SIG-M5 treated with dmso at 0.1 percent for 504 hours (cell line): ENCODE results near the gene SP6.

Experiments
- DNase-seq: peaks from one replicate; lab custom pipeline; 2025; ENCODE audit not compliant: unreplicated experiment; lab: John Stamatoyannopoulos, UW

SP6 gene

DNA sequence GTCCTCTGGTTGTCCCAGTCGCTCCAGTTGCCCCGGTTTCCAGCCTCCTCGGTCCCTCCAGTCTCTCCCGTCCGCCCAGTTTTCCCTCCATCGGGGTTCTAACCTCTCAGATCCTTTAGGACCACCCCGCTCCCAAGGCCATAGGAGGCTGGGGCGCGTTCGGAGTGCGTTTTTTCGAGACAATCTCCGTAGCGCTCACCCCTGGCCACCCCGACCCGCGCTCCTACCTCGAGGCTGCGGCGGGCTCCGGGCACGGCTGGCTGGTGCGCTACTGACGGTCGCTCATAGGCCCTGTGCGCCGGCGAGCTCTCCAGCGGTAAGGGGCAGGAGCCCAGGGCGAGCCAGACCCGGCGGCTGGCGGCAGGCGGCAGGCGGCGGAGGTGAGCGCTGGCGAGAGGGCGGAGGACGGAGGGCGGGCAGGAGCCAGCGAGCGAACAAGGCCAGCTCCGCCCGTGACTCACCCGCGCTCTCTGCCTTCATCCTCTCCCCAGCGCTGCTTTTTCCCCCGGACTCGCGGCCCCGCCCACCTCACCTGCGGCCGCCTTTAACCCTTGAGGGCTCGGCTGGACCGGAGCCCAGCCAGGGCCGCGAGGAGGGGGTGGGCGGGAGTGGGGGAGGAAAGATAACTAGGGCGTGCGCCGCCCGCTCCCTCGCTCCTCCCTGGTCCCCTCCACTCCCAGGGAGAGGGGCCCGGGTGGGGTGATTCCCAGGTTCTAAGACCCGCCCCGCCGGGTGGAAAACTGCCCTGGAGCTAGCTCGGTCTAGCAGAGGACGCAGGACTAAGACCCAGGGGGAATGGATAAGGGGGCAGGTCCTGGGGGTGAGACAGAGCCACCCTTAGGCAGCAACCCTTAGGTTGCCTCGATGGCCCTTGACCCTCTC, at the start of gene SP6:
Gene SP6, minus strand, starts transcription at position 472 of the 882 bp plus-strand sequence. CDS start 2,734 bp downstream, outside the sequence.
- peak; percentile 72 for DNase-seq

DNA sequence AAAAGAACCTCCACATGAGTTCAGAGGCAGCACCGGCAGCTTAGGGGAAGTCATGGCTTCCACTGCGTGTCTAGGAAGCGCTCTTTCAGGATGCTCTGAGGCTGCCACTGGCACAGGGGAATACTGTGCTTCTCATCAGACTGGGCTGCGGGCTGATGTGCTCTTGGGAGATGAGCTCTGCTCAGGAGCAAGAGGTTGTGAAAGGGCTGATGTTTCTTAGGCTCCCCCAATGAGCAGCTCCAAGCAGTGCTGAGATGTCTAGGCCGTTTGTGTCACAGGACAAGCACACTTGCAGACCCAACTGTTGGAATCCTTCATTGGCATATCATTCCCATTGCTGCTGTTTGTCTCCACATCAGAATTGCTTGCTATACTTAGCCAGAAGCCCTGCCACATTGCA, 48.7 kb upstream of the SP6 start:
- no peak for DNase-seq

DNA sequence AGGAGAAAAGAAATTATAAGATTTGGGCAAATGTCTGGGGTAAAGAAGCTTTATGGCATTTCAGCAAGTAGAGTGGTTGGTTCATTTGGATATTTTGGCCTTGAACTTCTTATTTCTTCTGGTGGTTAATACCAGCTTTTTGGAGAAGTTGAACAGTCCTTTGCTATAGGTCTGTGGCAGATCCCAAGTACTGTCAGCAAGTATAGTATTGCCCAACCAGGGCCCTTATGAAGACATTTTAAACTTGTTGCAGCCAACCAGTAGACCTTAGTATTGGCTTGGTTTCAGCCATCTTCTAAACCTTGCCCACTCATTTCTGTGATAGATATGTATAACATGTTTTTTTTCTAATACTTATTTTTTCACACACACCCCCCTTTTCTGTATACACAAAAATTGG, 47.3 kb upstream of the SP6 start:
- DNase-seq: peak; percentile 75

DNA sequence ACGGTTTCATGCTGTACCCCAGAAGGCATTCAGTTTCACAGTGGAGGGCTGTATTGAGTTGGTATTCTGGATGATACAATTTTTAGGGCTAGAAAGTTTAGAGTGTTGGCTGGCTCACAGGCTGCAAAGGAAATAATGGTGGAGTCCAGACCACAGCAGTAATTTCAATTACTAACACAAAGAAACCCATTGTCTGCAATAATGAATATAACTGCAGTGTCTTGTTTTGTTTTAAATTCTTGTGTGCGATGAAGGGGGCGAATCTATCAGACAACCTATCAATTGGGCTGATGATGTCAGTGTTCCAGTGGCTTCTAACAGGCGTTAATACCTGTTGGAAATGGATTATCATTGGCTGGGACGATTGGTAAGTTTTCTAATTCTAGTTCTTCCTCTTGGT, 46.6 kb upstream of the SP6 start:
- no peak for DNase-seq

DNA sequence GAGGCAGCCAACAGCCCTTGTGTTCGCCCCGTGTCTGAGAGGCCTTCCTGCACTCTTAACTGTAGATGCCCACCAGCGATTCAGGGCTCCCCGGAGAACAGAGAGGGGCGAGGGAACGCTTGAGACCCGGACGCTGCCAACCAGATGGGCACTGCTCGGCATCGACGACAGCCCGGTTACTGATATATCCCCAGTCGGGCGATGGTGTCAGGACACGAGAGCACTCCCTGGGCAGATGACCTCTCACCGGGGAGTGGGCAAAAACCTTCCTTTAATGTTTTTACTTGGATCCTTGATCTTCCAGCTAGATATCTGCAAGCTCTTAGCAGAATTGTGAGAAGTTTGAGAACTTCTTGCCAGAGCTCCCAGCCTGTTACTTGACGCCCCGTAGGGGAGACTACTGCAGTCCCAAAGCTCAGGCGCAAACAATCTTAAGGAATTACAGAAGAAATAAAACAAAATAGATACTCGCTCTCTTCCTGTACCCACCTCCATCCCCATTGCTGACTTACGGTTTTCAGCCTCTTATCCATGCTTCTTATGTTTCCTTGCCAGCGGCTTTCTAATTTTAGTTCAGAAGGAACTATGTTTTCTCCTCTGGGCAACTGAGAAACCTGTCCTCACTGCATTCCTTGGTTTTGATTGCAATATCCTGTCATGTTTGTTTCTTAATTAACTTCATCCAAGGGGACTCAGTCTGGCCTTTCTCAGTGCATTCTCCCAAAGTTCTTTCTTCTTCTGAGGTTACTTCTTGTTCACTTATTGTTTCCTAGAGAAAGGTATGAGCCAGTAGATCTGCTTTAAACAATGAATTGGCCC, 45.9 kb upstream of the SP6 start:
- DNase-seq: peak; percentile 57

DNA sequence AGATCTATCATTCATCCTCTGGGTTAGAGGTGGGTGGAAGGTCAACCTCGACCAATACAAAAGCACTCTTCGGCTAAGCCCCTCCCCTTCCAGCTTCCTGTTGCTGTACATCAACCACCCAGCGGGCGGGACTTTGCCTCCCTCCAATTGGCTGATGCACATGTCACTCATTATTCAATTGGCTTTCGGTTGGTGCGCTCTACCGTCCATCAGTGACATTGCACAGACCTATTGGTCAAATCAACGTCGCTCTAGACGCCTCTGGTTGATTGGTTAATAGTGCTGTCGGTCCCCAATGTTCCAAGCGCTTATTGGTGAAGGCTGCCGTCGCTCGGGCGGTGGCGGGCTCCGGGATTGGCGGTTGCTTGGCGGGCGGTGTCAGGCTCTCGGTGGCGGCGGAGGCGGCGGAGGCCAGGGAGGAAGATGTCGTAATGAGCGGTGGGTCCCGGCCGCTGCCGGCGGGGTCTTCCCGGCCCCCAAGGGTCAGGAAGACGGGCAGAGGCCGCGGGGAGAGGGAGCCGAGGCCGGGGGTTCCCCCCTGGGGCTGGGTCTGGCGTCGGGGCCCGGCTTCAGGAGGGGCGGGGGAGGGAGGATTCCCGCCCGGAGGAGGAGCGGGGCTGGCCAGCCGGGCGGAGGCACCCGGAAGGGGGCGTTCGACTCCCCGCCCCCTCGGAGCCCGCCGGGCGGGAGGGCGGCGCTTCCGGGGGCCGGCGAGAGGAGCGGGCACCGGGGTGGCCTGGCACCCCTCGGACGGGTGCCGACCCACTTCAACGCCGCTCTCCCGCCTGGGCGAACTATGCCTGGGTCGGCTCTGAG, 45.1 kb upstream of the SP6 start, which contains the start of gene SP2:
Gene SP2, plus strand, starts transcription at position 381 of the 816 bp plus-strand sequence. Its CDS starts 51 bp downstream, at position 432.
- DNase-seq: peak; percentile 100

DNA sequence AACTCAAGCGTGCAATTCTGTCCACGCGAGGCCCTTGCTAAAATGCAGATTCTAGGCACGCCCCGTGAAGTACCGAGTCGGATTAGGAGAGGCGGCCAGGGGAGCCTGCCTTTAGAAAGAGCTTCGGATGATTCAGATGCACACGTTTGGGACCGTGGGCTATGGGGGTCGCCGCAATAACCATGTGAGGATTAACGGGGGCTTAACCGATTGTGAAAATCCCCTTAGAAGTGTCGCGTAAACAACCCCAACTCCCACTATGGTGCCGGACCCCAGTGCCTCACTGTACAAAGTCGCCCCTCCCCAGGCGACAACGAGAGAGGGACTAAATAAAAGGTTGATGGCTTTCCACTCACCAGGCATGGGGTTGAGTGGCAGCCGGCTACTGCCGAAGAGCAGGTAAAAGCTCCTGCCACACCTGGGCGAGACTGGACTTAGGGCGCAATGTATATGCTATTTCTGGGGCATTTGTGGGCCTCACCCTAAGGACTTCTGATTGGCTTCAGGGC, 44.4 kb upstream of the SP6 start:
- no peak for DNase-seq

DNA sequence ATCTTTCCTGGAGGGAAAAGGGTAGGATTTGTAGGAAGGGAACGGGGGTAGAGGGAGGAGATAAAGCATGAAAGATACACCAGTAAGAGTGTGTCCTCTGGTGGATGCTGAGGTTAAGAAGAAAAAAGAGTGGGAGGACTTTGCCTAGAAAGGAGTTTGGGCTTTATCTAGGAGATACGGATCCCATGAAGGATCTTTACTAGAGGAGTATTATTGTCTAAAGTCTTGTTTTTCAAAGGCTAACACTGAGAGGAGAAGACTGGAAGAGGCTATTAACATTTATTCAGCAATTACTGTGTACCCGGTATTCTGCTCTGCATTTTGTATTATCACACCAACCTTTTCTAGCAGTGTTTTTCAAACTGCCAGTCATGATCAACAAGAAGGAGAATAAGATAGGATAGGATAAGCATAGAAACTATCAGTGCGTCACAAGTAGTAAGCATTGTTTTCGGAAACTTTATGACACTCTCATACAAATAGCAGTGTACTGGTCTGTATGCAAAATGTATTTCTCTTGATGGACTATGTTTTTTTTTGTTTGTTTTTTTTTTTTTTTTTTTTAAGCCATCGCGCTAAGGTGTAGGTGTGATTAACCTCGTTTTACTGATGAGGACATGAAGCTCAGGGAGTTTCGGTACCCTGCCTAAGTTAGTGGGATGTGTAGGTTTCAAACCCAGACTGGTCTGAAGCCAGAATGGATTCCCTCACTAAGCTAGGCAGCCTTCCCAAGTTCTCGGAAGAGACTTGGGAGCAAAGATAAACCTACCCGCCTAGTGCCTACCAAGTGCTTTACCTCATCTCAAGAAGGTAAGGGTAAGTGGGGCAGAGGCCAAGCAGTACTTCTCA, 43.8 kb upstream of the SP6 start:
- no peak for DNase-seq

DNA sequence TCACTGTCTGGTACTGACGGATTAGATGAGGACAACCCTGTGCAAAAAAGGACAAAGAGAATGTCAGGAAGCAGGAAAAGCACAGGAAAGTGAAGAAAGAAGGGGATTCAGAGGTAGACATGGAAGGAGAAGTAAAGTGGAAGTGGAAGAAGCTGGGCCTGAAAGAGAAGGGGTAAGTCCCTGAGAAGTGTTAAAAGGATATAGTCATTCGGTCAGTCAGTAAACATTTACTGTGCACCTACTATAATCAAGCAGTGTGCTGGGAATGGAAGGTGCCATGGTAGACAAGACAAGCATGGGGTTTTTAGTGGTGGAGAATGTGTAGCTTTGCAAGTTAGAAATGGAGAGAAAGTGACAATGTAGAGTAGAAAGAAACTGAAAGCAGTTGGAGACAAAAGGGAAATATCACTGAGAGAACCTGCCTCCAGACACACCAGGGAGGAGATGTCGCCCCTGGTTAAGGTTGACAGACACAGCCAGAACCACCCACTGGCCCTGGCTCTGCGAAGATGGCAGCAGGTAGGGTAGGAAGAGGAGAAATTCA, 40.7 kb upstream of the SP6 start:
- no peak for DNase-seq

DNA sequence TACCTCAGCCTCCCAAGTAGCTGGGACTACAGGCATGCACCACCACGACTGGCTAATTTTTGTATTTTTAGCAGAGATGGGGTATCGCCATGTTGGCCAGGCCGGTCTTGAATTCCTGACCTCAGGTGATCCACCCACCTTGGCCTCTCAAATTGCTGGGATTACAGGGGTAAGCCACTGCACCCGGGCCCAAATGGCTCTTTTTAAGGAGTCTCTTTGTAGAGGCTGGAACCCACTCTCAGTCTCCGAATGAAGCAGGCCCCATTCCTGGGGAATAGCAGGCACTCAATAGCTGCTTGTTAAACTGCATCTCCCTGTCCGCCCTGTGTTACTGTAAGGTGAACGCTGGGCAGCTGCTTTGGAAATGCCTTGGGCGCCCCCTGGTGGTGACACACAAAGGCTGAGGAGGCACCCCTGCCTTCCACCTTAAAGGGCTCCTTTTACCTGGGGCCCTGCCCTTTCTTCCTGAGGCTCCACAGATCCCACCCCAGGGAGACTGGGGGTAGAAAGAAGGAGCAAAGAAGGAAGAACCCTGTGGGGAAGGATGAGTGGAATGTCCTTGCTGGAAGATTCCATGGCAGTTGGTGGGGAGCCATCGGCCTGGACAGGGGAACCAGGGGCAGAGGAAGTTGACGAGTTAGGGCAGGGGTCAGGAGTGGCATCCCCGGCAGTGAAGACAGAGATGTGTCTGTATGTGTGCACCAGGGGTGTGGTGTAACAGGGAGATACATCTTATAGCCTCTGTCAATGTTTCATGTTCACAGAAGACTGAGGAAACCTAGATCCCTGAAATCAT, 39.0 kb upstream of the SP6 start:
- peak; percentile 83 for DNase-seq

DNA sequence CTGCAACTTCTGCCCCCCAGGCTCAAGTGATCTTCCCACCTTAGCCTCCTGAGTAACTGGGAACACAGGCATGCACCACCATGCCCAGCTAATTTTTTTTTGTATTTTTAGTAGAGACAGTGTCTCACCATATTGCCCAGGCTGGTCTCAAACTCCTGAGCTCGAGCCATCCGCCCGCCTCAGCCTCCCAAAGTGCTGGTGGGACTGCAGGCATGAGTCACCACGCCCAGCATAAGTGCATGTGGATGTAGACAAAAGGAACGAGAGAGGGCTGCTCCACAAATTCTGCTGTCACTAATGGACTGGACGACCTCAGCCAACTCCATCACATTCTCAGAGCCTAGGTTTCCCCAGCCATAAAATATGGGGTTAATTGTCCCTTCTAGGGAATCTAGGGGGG, 37.3 kb upstream of the SP6 start:
- DNase-seq: no peak

DNA sequence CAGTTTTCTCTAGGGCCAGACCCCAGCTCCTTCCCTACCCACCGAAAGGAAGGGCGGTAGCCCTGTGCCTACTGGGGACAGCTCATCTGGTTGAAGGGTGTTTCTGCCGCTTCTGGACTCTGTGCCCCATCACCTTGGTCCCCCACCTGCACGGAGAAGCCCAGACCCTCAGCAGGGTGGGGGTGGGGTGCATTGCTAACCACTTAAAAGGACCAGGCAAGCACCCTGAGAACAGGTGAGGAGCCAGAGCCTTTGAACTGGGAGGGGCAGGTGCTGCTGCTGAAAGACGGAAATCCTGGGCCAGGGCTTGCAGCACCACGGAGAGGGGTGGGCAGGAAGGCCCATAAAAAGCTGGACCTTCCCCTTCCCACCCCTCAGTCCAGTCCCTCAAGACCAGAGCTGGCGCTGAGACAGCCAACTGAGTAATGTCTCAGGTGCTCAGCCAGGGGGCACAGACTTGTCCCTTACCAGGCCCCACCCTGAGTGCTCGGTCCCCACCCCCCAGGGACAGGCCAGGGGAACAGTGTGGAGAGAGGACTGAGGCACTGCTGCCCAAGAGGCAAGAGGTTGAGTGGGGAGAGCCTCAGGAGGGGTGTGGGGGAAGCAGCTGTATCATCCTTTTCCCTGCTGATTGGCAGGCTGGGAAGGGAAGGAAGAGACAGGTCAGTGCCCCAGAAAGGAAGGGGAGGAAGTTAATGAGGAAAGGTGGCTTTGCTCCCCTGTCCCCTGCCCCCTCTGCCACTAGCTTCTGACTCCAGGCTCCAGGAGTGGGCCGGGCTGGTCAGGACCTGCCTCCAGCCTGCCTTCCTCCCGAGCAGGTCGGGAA, 34.2 kb upstream of the SP6 start:
- no peak for DNase-seq

DNA sequence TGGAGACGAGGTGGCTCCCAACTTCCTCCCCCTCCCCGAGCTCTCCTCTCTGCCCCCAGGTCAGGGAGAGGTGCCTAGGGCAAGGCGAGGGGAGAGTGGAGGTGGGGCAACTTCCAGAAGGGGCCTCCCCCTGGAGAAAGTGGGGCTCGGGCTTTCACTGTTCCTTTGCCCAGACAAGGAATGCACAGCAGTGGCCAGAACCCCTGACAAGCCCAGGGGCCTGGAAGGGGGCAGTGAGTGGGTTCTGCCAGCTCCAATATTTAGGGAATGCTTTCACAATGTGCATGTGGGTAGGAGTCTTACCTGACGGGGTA, 33.4 kb upstream of the SP6 start:
- DNase-seq: no peak

DNA sequence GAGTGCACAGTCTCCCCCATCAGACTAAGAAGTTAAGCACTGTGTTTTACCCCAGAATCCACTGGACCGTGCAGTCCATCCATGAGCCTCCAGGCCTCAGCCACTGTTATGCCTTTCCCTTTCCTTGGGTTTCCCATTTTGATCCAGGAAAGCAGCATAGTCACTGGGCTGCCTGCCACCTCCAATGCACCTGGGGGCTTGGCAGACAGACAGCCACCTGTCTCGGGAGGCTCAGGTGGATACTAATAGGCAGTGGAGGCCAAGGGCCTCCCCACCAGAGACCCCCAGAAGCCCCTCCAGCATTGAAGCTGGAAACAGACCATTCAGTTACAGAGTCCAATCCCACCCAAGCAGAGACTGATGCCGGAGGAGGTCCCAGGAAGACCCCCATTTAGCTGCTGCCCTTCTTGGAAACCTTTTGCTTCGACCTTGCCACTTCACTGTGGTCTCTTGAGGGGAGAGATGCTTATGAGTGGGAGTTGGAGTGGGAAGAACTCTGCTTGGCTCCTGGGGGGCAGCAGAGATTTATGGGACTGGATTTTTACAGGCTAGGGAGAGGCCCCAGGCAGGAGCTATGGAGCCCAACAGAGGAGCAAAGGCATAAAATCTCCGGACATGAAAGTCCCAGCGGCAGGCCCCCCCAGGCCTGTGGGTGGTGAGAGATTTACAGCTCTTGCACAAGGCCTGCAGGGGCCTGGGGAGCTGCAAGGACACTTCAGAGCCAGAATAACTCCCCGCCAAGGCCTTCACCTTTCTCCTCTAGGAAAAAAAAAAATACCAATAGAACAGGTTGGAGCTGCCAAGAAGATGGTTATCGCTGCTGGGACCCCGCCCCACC, 32.8 kb upstream of the SP6 start:
- DNase-seq: peak; percentile 24

DNA sequence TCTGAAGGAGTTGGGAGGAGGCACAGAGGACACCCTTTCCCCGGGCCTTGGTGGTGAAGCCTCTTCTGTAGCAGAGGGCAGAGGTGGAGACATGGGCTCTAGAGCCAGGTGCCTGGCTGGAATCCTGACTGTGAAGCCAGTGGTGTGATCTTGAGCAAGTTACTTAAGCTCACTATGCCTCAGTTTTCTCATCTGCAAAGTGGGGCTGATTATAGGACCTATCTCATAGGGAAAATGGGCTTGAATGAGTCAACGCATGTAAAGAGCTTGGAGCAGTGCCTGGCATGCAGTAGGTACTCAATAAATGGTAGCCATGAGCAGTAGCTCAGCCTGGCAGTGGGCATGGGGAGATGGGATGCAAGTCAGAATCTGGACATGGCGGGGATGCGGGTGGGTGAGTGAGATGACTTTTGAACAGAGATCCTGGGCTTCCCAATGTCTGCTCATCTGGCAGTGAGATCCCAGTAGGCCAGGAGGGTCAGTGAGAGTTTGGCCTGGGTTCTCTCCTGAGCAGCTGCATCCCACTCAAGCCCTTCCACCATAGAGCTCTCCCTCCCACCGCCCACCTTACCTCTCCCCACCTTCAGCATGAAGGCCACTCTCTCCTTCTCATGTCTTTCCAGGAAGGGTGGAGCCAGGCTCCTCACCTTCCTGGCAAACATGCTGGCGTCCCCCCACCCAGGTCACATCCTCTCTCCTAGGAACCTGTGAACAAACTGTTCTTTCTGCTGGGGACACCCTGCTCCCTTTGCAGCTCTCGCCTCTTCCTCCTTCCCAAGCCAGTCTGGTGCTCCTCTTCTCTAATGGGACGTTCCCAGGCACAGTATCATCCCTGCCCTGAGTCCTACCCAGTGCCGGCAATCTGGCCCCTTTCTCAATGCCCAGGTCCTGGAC, 32.0 kb upstream of the SP6 start:
- no peak for DNase-seq

DNA sequence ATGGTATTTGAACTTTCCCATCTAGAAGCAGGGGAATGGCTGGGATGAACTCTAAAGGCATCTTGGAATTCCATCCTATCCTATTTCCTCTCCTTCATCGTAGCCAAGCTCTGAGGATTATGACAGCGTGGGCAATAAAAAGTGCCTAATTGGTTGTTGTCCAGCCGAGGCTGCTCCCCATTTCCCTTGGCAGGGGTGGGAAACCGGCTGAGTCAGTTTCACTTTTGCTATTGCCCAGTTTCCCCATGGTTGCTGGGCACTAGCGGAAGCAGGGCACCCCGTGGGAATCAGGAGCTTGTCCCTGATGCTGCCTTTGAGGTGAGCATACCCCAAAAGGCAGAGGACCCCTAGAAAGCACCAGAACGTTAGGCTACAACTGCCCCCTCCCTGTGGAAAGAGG, 31.3 kb upstream of the SP6 start:
- no peak for DNase-seq
